ENCODE measurements around the gene SOWAHA. TPM values are rescaled to one million over a fixed set of nuclear protein-coding genes. Genes with fewer than 3 reads are reported as not detected.

SOWAHA gene
- total and polyA plus RNA-seq, 10 of the 15 experiments (the other 5 are each of a cell fraction or from before 2014, with no cell fraction given): 0.02 to 0.37 (median 0.05) TPM; not detected in 4

Small RNAs within 50 kb of the gene (small RNA-seq; reads per million reads assigned to genes)
- gene RNA5SP192: not detected

Other genes with a start within 250 kb of the SOWAHA start
Only the 7 nearest of the 12 such genes appear.
- gene KIF3A, start 75.8 kb upstream of the SOWAHA start, total RNA-seq (2014; rRNA removed): 3.8 and 4.6 TPM in 2 replicates
- 12.3 and 14.9 TPM in 2 replicates for gene KIF3A, start 75.8 kb upstream of the SOWAHA start, total RNA-seq (2014; rRNA removed; fragmentation: Illumina TruSeq; extraction: Trizol)
- gene KIF3A, start 75.8 kb upstream of the SOWAHA start, total RNA-seq (2021): 8.7 and 9.3 TPM in 2 replicates
- 36.5 and 65.9 TPM in 2 replicates for gene KIF3A, start 75.8 kb upstream of the SOWAHA start, polyA plus RNA-seq (2011; rRNA removed)
- gene KIF3A, start 75.8 kb upstream of the SOWAHA start, polyA plus RNA-seq (2014; fragmentation: Illumina TruSeq; extraction: Trizol): 10.7 and 14.1 TPM in 2 replicates
- 1 to 10 TPM; 2.7 to 3.0 TPM for gene KIF3A, start 75.8 kb upstream of the SOWAHA start, polyA plus RNA-seq (2014; fragmentation: Nextera tagmentation; extraction: Ambion mirVana)
- 4.7 and 6.7 TPM in 2 replicates for gene KIF3A, start 75.8 kb upstream of the SOWAHA start, polyA plus RNA-seq (2014; rRNA removed)
- 10 to 100 TPM; 11.5 to 12.1 TPM for gene KIF3A, start 75.8 kb upstream of the SOWAHA start, polyA plus RNA-seq (2016; fragmentation: Nextera tagmentation; extraction: Ambion mirVana)
- gene CCNI2, start 65.9 kb upstream of the SOWAHA start, total RNA-seq (2014; rRNA removed): 3.4 and 4.4 TPM in 2 replicates
- 2.2 and 3.1 TPM in 2 replicates for gene CCNI2, start 65.9 kb upstream of the SOWAHA start, total RNA-seq (2014; rRNA removed; fragmentation: Illumina TruSeq; extraction: Trizol)
- gene CCNI2, start 65.9 kb upstream of the SOWAHA start, total RNA-seq (2021): 3.4 and 4.8 TPM in 2 replicates
- 1.8 and 2.2 TPM in 2 replicates for gene CCNI2, start 65.9 kb upstream of the SOWAHA start, polyA plus RNA-seq (2011; rRNA removed)
- 0.97 and 2.9 TPM in 2 replicates for gene CCNI2, start 65.9 kb upstream of the SOWAHA start, polyA plus RNA-seq (2014; fragmentation: Illumina TruSeq; extraction: Trizol)
- gene CCNI2, start 65.9 kb upstream of the SOWAHA start, polyA plus RNA-seq (2014; fragmentation: Nextera tagmentation; extraction: Ambion mirVana): 1 to 10 TPM; 3.1 to 8.0 TPM
- 2.9 and 4.6 TPM in 2 replicates for gene CCNI2, start 65.9 kb upstream of the SOWAHA start, polyA plus RNA-seq (2014; rRNA removed)
- gene CCNI2, start 65.9 kb upstream of the SOWAHA start, polyA plus RNA-seq (2016; fragmentation: Nextera tagmentation; extraction: Ambion mirVana): 1 to 10 TPM; 2.7 to 3.6 TPM
- gene SEPTIN8, start 36.1 kb upstream of the SOWAHA start, total RNA-seq (2014; rRNA removed): 31.0 and 35.7 TPM in 2 replicates
- gene SEPTIN8, start 36.1 kb upstream of the SOWAHA start, total RNA-seq (2014; rRNA removed; fragmentation: Illumina TruSeq; extraction: Trizol): 26.5 and 27.8 TPM in 2 replicates
- gene SEPTIN8, start 36.1 kb upstream of the SOWAHA start, total RNA-seq (2021): 39.0 and 42.0 TPM in 2 replicates
- gene SEPTIN8, start 36.1 kb upstream of the SOWAHA start, polyA plus RNA-seq (2011; rRNA removed): 82.7 and 96.1 TPM in 2 replicates
- 40.2 and 40.7 TPM in 2 replicates for gene SEPTIN8, start 36.1 kb upstream of the SOWAHA start, polyA plus RNA-seq (2014; fragmentation: Illumina TruSeq; extraction: Trizol)
- 1 to 10 TPM; 6.1 to 7.6 TPM for gene SEPTIN8, start 36.1 kb upstream of the SOWAHA start, polyA plus RNA-seq (2014; fragmentation: Nextera tagmentation; extraction: Ambion mirVana)
- 33.2 and 34.7 TPM in 2 replicates for gene SEPTIN8, start 36.1 kb upstream of the SOWAHA start, polyA plus RNA-seq (2014; rRNA removed)
- gene SEPTIN8, start 36.1 kb upstream of the SOWAHA start, polyA plus RNA-seq (2016; fragmentation: Nextera tagmentation; extraction: Ambion mirVana): 10 to 100 TPM; 21.8 to 21.9 TPM
- 2.2 and 3.2 TPM in 2 replicates for gene SHROOM1, start 17.3 kb downstream of the SOWAHA start, total RNA-seq (2014; rRNA removed)
- gene SHROOM1, start 17.3 kb downstream of the SOWAHA start, total RNA-seq (2014; rRNA removed; fragmentation: Illumina TruSeq; extraction: Trizol): 0.94 and 1.3 TPM in 2 replicates
- gene SHROOM1, start 17.3 kb downstream of the SOWAHA start, total RNA-seq (2021): 3.2 TPM in 2 replicates
- 3.2 and 3.5 TPM in 2 replicates for gene SHROOM1, start 17.3 kb downstream of the SOWAHA start, polyA plus RNA-seq (2011; rRNA removed)
- gene SHROOM1, start 17.3 kb downstream of the SOWAHA start, polyA plus RNA-seq (2014; fragmentation: Illumina TruSeq; extraction: Trizol): 0.52 and 1.7 TPM in 2 replicates
- gene SHROOM1, start 17.3 kb downstream of the SOWAHA start, polyA plus RNA-seq (2014; fragmentation: Nextera tagmentation; extraction: Ambion mirVana): under 1 TPM; 0.05 to 0.31 TPM
- 2.8 and 3.9 TPM in 2 replicates for gene SHROOM1, start 17.3 kb downstream of the SOWAHA start, polyA plus RNA-seq (2014; rRNA removed)
- under 1 TPM; 0.82 to 0.83 TPM for gene SHROOM1, start 17.3 kb downstream of the SOWAHA start, polyA plus RNA-seq (2016; fragmentation: Nextera tagmentation; extraction: Ambion mirVana)
- 0.16 and 0.28 TPM in 2 replicates for gene GDF9, start 53.2 kb downstream of the SOWAHA start, total RNA-seq (2014; rRNA removed)
- 0.23 and 0.54 TPM in 2 replicates for gene GDF9, start 53.2 kb downstream of the SOWAHA start, total RNA-seq (2014; rRNA removed; fragmentation: Illumina TruSeq; extraction: Trizol)
- 0.28 and 0.85 TPM in 2 replicates for gene GDF9, start 53.2 kb downstream of the SOWAHA start, total RNA-seq (2021)
- gene GDF9, start 53.2 kb downstream of the SOWAHA start, polyA plus RNA-seq (2011; rRNA removed): 1.5 and 1.8 TPM in 2 replicates
- gene GDF9, start 53.2 kb downstream of the SOWAHA start, polyA plus RNA-seq (2014; fragmentation: Illumina TruSeq; extraction: Trizol): 0.53 and 1.1 TPM in 2 replicates
- gene GDF9, start 53.2 kb downstream of the SOWAHA start, polyA plus RNA-seq (2014; fragmentation: Nextera tagmentation; extraction: Ambion mirVana): under 1 TPM; 0.11 to 0.24 TPM
- gene GDF9, start 53.2 kb downstream of the SOWAHA start, polyA plus RNA-seq (2014; rRNA removed): 0.24 and 0.59 TPM in 2 replicates
- under 1 TPM; 0.28 to 0.39 TPM for gene GDF9, start 53.2 kb downstream of the SOWAHA start, polyA plus RNA-seq (2016; fragmentation: Nextera tagmentation; extraction: Ambion mirVana)
- 184 and 208 TPM in 2 replicates for gene UQCRQ, start 53.3 kb downstream of the SOWAHA start, total RNA-seq (2014; rRNA removed)
- gene UQCRQ, start 53.3 kb downstream of the SOWAHA start, total RNA-seq (2014; rRNA removed; fragmentation: Illumina TruSeq; extraction: Trizol): 191 and 195 TPM in 2 replicates
- 443 and 445 TPM in 2 replicates for gene UQCRQ, start 53.3 kb downstream of the SOWAHA start, total RNA-seq (2021)
- gene UQCRQ, start 53.3 kb downstream of the SOWAHA start, polyA plus RNA-seq (2011; rRNA removed): 280 and 326 TPM in 2 replicates
- gene UQCRQ, start 53.3 kb downstream of the SOWAHA start, polyA plus RNA-seq (2014; fragmentation: Illumina TruSeq; extraction: Trizol): 67.9 and 121 TPM in 2 replicates
- 1,000 to 10,000 TPM; 1,403 to 1,579 TPM for gene UQCRQ, start 53.3 kb downstream of the SOWAHA start, polyA plus RNA-seq (2014; fragmentation: Nextera tagmentation; extraction: Ambion mirVana)
- gene UQCRQ, start 53.3 kb downstream of the SOWAHA start, polyA plus RNA-seq (2014; rRNA removed): 289 and 374 TPM in 2 replicates
- gene UQCRQ, start 53.3 kb downstream of the SOWAHA start, polyA plus RNA-seq (2016; fragmentation: Nextera tagmentation; extraction: Ambion mirVana): 1,000 to 10,000 TPM; 1,478 to 1,559 TPM
- gene LEAP2, start 60.4 kb downstream of the SOWAHA start, total RNA-seq (2014; rRNA removed): 2.3 and 2.6 TPM in 2 replicates
- 2.1 and 2.4 TPM in 2 replicates for gene LEAP2, start 60.4 kb downstream of the SOWAHA start, total RNA-seq (2014; rRNA removed; fragmentation: Illumina TruSeq; extraction: Trizol)
- 1.5 and 2.7 TPM in 2 replicates for gene LEAP2, start 60.4 kb downstream of the SOWAHA start, total RNA-seq (2021)
- 8.8 and 9.4 TPM in 2 replicates for gene LEAP2, start 60.4 kb downstream of the SOWAHA start, polyA plus RNA-seq (2011; rRNA removed)
- gene LEAP2, start 60.4 kb downstream of the SOWAHA start, polyA plus RNA-seq (2014; fragmentation: Illumina TruSeq; extraction: Trizol): 2.1 and 3.4 TPM in 2 replicates
- gene LEAP2, start 60.4 kb downstream of the SOWAHA start, polyA plus RNA-seq (2014; fragmentation: Nextera tagmentation; extraction: Ambion mirVana): 1 to 10 TPM; 1.9 to 2.1 TPM
- gene LEAP2, start 60.4 kb downstream of the SOWAHA start, polyA plus RNA-seq (2014; rRNA removed): 2.2 and 4.0 TPM in 2 replicates
- 1 to 10 TPM; 2.3 to 3.4 TPM for gene LEAP2, start 60.4 kb downstream of the SOWAHA start, polyA plus RNA-seq (2016; fragmentation: Nextera tagmentation; extraction: Ambion mirVana)

Data from GM12878 (cell line).